22Rv1 (cell line): Measurements from ENCODE around the gene KCNQ1.

Experiments used
- CTCF ChIP-seq: fragments of 450-650 bp; IDR thresholded peaks from 2 replicates; pipeline ENCODE4 v1.5.1; 2017; ENCODE audit warnings: mild to moderate bottlenecking
- ZFX ChIP-seq: fragments of 450-650 bp; IDR thresholded peaks from 2 replicates; pipeline ENCODE4 v1.6.1; 2017; ENCODE audit warnings: antibody characterized with exemption, borderline replicate concordance

GRCh38 chr11:2669634-2670469, 225.0 kb downstream of the KCNQ1 start:
- TF ChIP-seq CTCF: no peak
- no peak for TF ChIP-seq ZFX
